OCI-LY7 (cell line): ENCODE results near the gene PREPL. TPM values are rescaled to one million over a fixed set of nuclear protein-coding genes. Genes with fewer than 3 reads are reported as not detected.

Experiments
- BruUV-seq: library from RNA; stranded (reverse); fragments of 400-500 nt; replicated peaks from 2 replicates; lab custom pipeline; 2021; lab: Mats Ljungman, UMichigan
- CTCF ChIA-PET: fragments of 300-600 bp; sonication (Branson Sonifier 250); formaldehyde crosslinking; loops from one replicate; lab custom pipeline; 2022; ENCODE audit warnings: antibody characterized with exemption; ENCODE audit not compliant: unreplicated experiment; lab: Charles Lee
- POLR2A ChIA-PET: fragments of 300-600 bp; sonication (Branson Sonifier 250); formaldehyde crosslinking; loops from one replicate; lab custom pipeline; 2022; ENCODE audit warnings: antibody characterized with exemption; lab: Charles Lee
- DNase-seq: peaks from one replicate; pipeline ENCODE4 v3.0.0-alpha.2; 2015; ENCODE audit warnings: low spot score
- H2AFZ ChIP-seq: fragments of 200-600 bp; sonication (generic), shearing (Covaris generic); 2 replicates; pipeline ENCODE4 v1.6.1; 2014; ENCODE audit warnings: mild to moderate bottlenecking, antibody characterized with exemption, low read length, moderate library complexity
- H3K27ac ChIP-seq: fragments of 200-600 bp; sonication (generic); 2 replicates; pipeline ENCODE4 v1.5.1; 2014; ENCODE audit warnings: mixed run types, low read depth, mild to moderate bottlenecking, moderate library complexity, low read length, inconsistent platforms; ENCODE audit not compliant: poor library complexity, severe bottlenecking
- H3K36me3 ChIP-seq: fragments of 200-600 bp; sonication (generic); 2 replicates; pipeline ENCODE4 v1.6.1; 2014; ENCODE audit warnings: mild to moderate bottlenecking, antibody characterized with exemption, low read length, moderate library complexity, mixed read lengths; ENCODE audit not compliant: insufficient read depth
- H3K4me1 ChIP-seq: fragments of 200-600 bp; sonication (generic); 2 replicates; pipeline ENCODE4 v1.5.1; 2014; ENCODE audit warnings: mild to moderate bottlenecking, low read length; ENCODE audit not compliant: insufficient read depth, poor library complexity, severe bottlenecking
- H3K4me2 ChIP-seq: fragments of 200-600 bp; sonication (generic); 2 replicates; pipeline ENCODE4 v1.6.1; 2014; ENCODE audit warnings: mild to moderate bottlenecking, low read length
- H3K4me3 ChIP-seq: fragments of 200-600 bp; sonication (generic); 2 replicates; pipeline ENCODE4 v1.5.1; 2014; ENCODE audit warnings: mild to moderate bottlenecking, low read depth, low read length; ENCODE audit not compliant: poor library complexity, severe bottlenecking
- H3K79me2 ChIP-seq: fragments of 200-600 bp; sonication (generic); 2 replicates; pipeline ENCODE4 v1.6.1; 2016; ENCODE audit warnings: low read depth, mild to moderate bottlenecking, low read length, moderate library complexity, mixed read lengths; ENCODE audit not compliant: insufficient read depth
- H3K9me2 ChIP-seq: fragments of 200-600 bp; sonication (generic); 2 replicates; pipeline ENCODE4 v1.6.1; 2016; ENCODE audit warnings: mild to moderate bottlenecking, low read length, mixed read lengths; ENCODE audit not compliant: insufficient read depth
- H3K9me3 ChIP-seq: fragments of 200-600 bp; sonication (generic); 2 replicates; pipeline ENCODE4 v1.6.1; 2014; ENCODE audit warnings: mild to moderate bottlenecking, mixed run types, low read length, mixed read lengths
- H4K20me1 ChIP-seq: fragments of 200-600 bp; sonication (generic); 2 replicates; pipeline ENCODE4 v1.6.1; 2014; ENCODE audit warnings: mild to moderate bottlenecking, antibody characterized with exemption, low read length, moderate library complexity, mixed read lengths; ENCODE audit not compliant: insufficient read depth
- EZH2phosphoT487 ChIP-seq: fragments of 200-600 bp; sonication (generic); IDR thresholded peaks from 2 replicates; pipeline ENCODE4 v1.6.1; 2018; ENCODE audit warnings: low read depth, borderline replicate concordance, mild to moderate bottlenecking, mixed run types, antibody characterized with exemption, low read length, moderate library complexity, mixed read lengths
- intact Hi-C: fragments of 100-400 bp; cut with micrococcal nuclease; formaldehyde crosslinking; loops from one replicate; pipeline ENCODE4 v1.10.0; 2022; ENCODE audit not compliant: unreplicated experiment
- total RNA-seq, 2 experiments: library from RNA; depleted of rRNA in 1 of 2; stranded (reverse); fragments of >200 nt in 1 of 2; shearing (Covaris generic) in 1 of 2; gene quantifications; 2 replicates each; pipeline ENCODE4 v1.2.3, GENCODE V29; 2014 to 2022
- TF ChIP-seq, protein P1 (sequence below): fragments of 200-600 bp; sonication (generic); conservative IDR thresholded peaks from 2 replicates; pipeline ENCODE4 v1.5.1; 2014; ENCODE audit warnings: mild to moderate bottlenecking, antibody characterized with exemption, low read length, moderate library complexity, mixed read lengths

The PREPL gene
- total RNA-seq, 2 experiments from 2014 or later = 27.5 to 40.6 TPM

DNA sequence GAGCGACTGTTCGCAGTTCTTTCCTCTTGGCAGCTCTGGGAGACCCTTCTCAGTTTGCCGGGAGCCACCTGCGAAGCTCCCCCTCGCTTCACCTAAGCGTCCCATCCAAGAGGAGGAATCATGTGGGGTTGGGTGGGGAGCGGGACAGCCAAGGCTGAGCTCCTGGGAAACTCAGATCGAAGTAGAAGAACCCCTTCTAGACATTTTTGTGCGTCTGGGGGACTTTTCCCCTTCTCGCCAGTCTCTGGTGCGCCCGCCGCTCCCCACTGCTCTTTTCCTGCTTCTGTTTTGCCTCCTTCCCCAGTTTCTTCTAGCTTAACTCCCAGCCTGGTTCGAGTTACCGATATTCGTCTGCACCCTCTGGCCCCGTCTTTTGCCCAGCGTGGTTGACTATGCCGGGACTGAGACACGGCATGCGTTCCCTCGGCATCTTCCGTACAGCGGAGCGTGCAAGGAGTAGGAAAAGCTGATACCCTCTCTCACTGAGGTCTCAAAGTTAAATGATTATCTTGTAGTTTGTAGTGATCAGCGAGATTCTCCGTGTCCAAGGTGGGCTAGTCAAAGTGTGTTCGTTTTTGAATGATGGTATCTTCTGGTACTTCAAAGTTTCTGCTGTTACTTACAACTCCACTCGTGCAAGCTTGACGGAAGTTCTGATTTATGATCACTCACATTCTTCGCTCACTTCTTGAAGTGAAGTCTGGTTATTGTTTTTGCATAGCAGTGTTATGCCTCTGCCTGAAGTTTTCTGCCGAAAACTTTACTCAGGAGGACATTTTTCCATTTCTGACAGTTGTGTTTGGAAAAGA, 1.1 kb upstream of the PREPL start:
- Histone ChIP-seq H3K4me1 (peaks cover 13% of the 10 kb centered on the region), H3K4me3 (peak overlapping the region; percentile 82), H3K9me3 (no peaks in the 10 kb centered on the region), H4K20me1 (0 out of 2 replicates have a peak, but pooled peaks cover 4% of the 10 kb centered on the region), H3K4me2 (peak overlapping the region; percentile 79), H2AFZ (peak overlapping the region; percentile 92), H3K9me2 (no peaks in the 10 kb centered on the region), H3K79me2 (peaks cover 47% of the 10 kb centered on the region; the same call in 1 of the 2 replicates), H3K27ac (peak overlapping the region; percentile 39), H3K36me3 (no peaks in the 10 kb centered on the region)
- CTCF ChIA-PET = interaction anchor here (0.6 to 1.3 kb wide), 2 partner anchors 12 to 217 kb away, joined by 3 to 7 read pairs; no protein-coding TSS in a partner anchor
- TF ChIP-seq EZH2phosphoT487 = no peak
- TF ChIP-seq, protein P1, sequence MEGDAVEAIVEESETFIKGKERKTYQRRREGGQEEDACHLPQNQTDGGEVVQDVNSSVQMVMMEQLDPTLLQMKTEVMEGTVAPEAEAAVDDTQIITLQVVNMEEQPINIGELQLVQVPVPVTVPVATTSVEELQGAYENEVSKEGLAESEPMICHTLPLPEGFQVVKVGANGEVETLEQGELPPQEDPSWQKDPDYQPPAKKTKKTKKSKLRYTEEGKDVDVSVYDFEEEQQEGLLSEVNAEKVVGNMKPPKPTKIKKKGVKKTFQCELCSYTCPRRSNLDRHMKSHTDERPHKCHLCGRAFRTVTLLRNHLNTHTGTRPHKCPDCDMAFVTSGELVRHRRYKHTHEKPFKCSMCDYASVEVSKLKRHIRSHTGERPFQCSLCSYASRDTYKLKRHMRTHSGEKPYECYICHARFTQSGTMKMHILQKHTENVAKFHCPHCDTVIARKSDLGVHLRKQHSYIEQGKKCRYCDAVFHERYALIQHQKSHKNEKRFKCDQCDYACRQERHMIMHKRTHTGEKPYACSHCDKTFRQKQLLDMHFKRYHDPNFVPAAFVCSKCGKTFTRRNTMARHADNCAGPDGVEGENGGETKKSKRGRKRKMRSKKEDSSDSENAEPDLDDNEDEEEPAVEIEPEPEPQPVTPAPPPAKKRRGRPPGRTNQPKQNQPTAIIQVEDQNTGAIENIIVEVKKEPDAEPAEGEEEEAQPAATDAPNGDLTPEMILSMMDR = no peak
- DNase-seq = peak; percentile 59
- POLR2A ChIA-PET = interaction anchor here (0.7 to 1.4 kb wide), 9 partner anchors 9 to 766 kb away, joined by 3 to 10 read pairs (median 3); partner anchors contain the start of gene THADA
- intact Hi-C loops = loop anchor here (2.0 kb wide), 1 partner anchor 194 kb away; the partner anchor contains the start of gene PPM1B
- BruUV-seq = no TSS peak

DNA sequence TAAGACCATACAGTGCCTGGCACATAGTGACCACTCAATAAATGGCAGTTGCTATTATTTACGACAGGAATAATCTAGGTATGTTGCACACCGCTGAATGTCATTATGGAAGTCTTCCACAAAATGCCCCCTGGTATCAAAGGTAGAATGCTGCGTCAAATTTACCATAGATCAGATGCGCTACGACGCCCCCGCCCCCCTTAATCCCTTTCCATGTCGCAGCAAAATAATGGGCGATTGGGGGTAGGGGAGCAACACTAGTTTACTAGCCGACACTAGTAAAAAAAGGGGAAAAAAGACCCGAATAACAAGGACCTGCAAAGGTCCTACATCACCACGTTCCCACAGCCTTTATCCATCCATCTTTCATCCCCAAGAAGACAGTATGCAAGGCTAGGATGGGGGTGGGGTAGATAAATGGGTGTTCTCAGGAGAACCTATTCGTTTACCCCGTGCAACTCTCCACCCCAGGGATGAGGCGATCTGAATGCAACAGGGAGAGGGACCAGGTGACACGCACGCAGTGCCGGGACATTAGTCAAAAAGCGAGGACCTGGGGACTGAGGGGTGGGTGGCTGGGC, 455 bp downstream of the PREPL start:
- peaks cover 13% of the 10 kb centered on the region for H3K4me1 ChIP-seq

More for the DNA sequence above, 455 bp downstream of the PREPL start:
- H3K9me2 ChIP-seq = no peaks in the 10 kb centered on the region
- no TSS peak for BruUV-seq
- peaks cover 41% of the 10 kb centered on the region; the same call in 1 of the 2 replicates for H3K79me2 ChIP-seq
- no peaks in the 10 kb centered on the region for H3K36me3 ChIP-seq
- H2AFZ ChIP-seq = peak overlapping the region; percentile 92
- 0 out of 2 replicates have a peak, but pooled peaks cover 4% of the 10 kb centered on the region for H4K20me1 ChIP-seq
- ChIA-PET POLR2A (interaction anchor here (0.5 to 1.4 kb wide), 4 partner anchors 14 to 188 kb away, joined by 3 to 5 read pairs (median 4); no protein-coding TSS in a partner anchor), CTCF (no interaction called here)
- no peaks in the 10 kb centered on the region for H3K9me3 ChIP-seq
- DNase-seq = peak; percentile 12
- TF ChIP-seq, protein P1 = no peak
- TF ChIP-seq EZH2phosphoT487 = no peak
- intact Hi-C loops = no loop called here
- peak overlapping the region; percentile 64 for H3K27ac ChIP-seq
- H3K4me3 ChIP-seq = peak overlapping the region; percentile 82
- peak overlapping the region; percentile 97 for H3K4me2 ChIP-seq
